AG09319 (cell line): ENCODE results near the gene SLC49A3.

Source experiments
- DNase-seq: peaks from one replicate; pipeline ENCODE4 v3.0.0-alpha.2; 2010; ENCODE audit warnings: low read depth; ENCODE audit errors: extremely low read depth
- CTCF ChIP-seq: IDR thresholded peaks from 2 replicates; pipeline ENCODE4 v1.5.1; 2011; ENCODE audit warnings: low read depth, mild to moderate bottlenecking, inconsistent platforms, low read length, moderate library complexity

The SLC49A3 gene

GRCh38 chr4:667545-667925 lies 21.4 kb downstream of the SLC49A3 start:
- DNase-seq, result no peak
- no peak for TF ChIP-seq CTCF

GRCh38 chr4:666822-667544 lies 22.0 kb downstream of the SLC49A3 start:
- TF ChIP-seq CTCF, result no peak
- DNase-seq, result no peak

GRCh38 chr4:666436-666810 lies 22.5 kb downstream of the SLC49A3 start:
- TF ChIP-seq CTCF, result no peak

GRCh38 chr4:665751-666435 lies 23.1 kb downstream of the SLC49A3 start:
- no peak for DNase-seq
- TF ChIP-seq CTCF, result no peak

More at GRCh38 chr4:666436-666810, 22.5 kb downstream of the SLC49A3 start:
- DNase-seq, result no peak

- TF ChIP-seq CTCF, result no peak
- no peak for DNase-seq
These were observed 23.6 kb downstream of the SLC49A3 start for GRCh38 chr4:665381-665750.

- no peak for TF ChIP-seq CTCF
- no peak for DNase-seq
These were observed 24.2 kb downstream of the SLC49A3 start for GRCh38 chr4:664713-665231.

- TF ChIP-seq CTCF, result no peak
- DNase-seq, result no peak
These were observed 25.2 kb downstream of the SLC49A3 start for GRCh38 chr4:663438-664428.
